ENCODE data around the gene MED8. TPM values are rescaled to one million over a fixed set of nuclear protein-coding genes. Genes with fewer than 3 reads are reported as not detected.
"Not testable (repeated sequence)": the region's sequence is repeated elsewhere in the genome, so short reads cannot be mapped to it uniquely, and the experiment has no call there.

The MED8 gene
- polyA plus RNA-seq, 4 donors: 39.3 to 43.1 (median 41.2) TPM

GRCh38 chr1:43387976-43388599, 1.5 kb downstream of the MED8 start:
- DNase-seq (ENCODE audit: low read depth in 4 of 4, low spot score in 3 of 4): no peak

- DNase-seq (ENCODE audit: low read depth in 4 of 4, low spot score in 3 of 4): no peak
Observed at GRCh38 chr1:43386676-43387075, 2.9 kb downstream of the MED8 start.

- no peak for DNase-seq (ENCODE audit: low read depth in 4 of 4, low spot score in 3 of 4)
Observed at GRCh38 chr1:43383449-43383848, 6.2 kb downstream of the MED8 start.

GRCh38 chr1:43382027-43382779, 7.4 kb downstream of the MED8 start:
- DNase-seq (ENCODE audit: low read depth in 4 of 4, low spot score in 3 of 4): no peak

GRCh38 chr1:43381612-43382011, 8.0 kb downstream of the MED8 start:
- no peak for DNase-seq (ENCODE audit: low read depth in 4 of 4, low spot score in 3 of 4)

GRCh38 chr1:43379476-43379875, 10.1 kb downstream of the MED8 start:
- DNase-seq (ENCODE audit: low read depth in 4 of 4, low spot score in 3 of 4): no peak

- no peak for DNase-seq (ENCODE audit: low read depth in 4 of 4, low spot score in 3 of 4)
Observed at GRCh38 chr1:43377831-43378230, 11.8 kb downstream of the MED8 start.

- no peak for DNase-seq (ENCODE audit: low read depth in 4 of 4, low spot score in 3 of 4)
Observed at GRCh38 chr1:43376723-43377235, 12.8 kb downstream of the MED8 start.

- no peak for DNase-seq (ENCODE audit: low read depth in 4 of 4, low spot score in 3 of 4)
Observed at GRCh38 chr1:43373066-43373940, 16.3 kb downstream of the MED8 start.

- DNase-seq (ENCODE audit: low read depth in 4 of 4, low spot score in 3 of 4): no peak
Observed at GRCh38 chr1:43372172-43372571, 17.4 kb downstream of the MED8 start.

GRCh38 chr1:43370564-43370963, 19.0 kb downstream of the MED8 start:
- no peak for DNase-seq (ENCODE audit: low read depth in 4 of 4, low spot score in 3 of 4)

- not testable (repeated sequence) for DNase-seq (ENCODE audit: low read depth in 4 of 4, low spot score in 3 of 4)
Observed at GRCh38 chr1:43369779-43370178, 19.8 kb downstream of the MED8 start.

- DNase-seq (ENCODE audit: low read depth in 4 of 4, low spot score in 3 of 4): no peak
Observed at GRCh38 chr1:43368646-43369020, 21.0 kb downstream of the MED8 start.

- DNase-seq (ENCODE audit: low read depth in 4 of 4, low spot score in 3 of 4): peak in 3 of 4 donors; percentile 72 to 81 (median 73)
Observed at GRCh38 chr1:43367904-43368645, 21.5 kb downstream of the MED8 start, which contains the start of gene ELOVL1. ELOVL1 (minus strand) TSS chr1:43368011; CDS start chr1:43365609, 2,402 bp downstream.

- DNase-seq (ENCODE audit: low read depth in 4 of 4, low spot score in 3 of 4): no peak
Observed at GRCh38 chr1:43367026-43367903, 22.3 kb downstream of the MED8 start.

- DNase-seq (ENCODE audit: low read depth in 4 of 4, low spot score in 3 of 4): no peak
Observed at GRCh38 chr1:43366601-43367025, 23.0 kb downstream of the MED8 start.

GRCh38 chr1:43366179-43366578, 23.4 kb downstream of the MED8 start:
- DNase-seq (ENCODE audit: low read depth in 4 of 4, low spot score in 3 of 4): no peak

- no peak for DNase-seq (ENCODE audit: low read depth in 4 of 4, low spot score in 3 of 4)
Observed at GRCh38 chr1:43365678-43366077, 23.9 kb downstream of the MED8 start.

GRCh38 chr1:43363935-43364525, 25.6 kb downstream of the MED8 start:
- no peak for DNase-seq (ENCODE audit: low read depth in 4 of 4, low spot score in 3 of 4)
